Epidermal melanocyte (primary cell): Measurements from ENCODE around the gene CTBP2.

Experiments
- DNase-seq: peaks from one replicate; pipeline ENCODE4 v3.0.0; 2011; ENCODE audit warnings: low spot score; ENCODE audit not compliant: insufficient read length

Gene CTBP2

DNA sequence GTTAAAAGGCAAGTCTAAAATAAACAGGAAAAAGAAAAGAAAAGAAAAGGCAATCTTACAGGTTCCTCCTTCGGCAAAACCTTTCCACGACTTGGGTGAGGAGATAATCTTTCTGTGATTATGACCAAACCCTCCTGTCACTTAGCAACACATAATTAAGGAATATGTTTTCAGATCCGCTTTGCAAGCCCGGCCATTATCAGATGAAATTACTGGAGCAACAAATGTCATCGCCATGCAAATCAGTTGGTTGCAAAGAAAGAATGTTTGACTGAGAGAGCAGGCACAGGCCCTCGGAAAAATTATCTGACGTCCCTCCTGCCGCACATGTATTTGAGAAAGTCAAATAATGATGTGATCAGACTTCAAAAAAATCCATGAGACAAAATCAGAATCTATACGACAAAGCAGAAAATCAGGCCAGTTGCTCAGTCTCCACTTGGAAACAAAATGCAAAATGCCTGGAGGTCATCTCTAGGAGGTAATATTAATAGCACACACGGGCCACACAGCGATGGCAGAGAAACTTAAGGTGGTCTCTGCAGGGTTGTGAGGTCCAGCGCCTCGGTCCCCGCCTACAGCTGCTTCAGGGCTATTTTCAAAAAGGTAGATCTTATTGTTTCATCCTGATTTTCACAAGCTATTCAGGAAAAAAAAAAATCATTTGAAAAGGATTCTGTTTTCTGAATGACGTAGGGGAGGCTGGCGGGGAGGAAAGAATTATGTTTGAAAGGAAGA is 135.7 kb downstream of the CTBP2 start:
- no peak for DNase-seq

DNA sequence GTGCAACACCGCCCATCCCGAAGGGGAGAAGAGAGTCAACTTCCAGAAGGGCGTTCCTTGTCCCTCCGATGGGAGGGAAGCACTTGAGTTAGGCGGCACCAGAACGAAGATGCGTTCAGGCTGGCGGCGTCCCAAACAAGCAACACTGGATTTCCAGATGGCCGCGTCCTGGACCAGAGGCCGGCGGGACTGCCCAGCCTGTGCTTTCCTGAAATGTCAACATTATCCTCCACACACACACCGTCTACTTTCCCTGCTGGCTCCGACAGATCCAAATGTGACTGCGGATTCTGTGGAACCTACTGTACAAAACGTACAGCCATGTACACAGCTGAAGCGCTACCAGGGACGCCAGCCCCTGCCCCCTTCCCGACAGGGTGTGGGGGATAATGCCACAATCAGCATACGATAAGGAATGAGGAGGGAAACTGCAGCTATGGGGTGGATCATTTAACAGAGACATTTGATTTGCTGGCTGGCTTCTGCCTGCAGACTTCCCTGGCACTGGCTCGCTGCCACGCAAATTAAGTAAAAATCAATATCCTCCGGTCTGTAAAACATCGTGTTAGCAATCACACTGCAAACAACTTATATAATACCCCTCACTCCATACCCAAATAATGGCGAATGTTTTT is 136.4 kb downstream of the CTBP2 start:
- DNase-seq: peak; percentile 41

DNA sequence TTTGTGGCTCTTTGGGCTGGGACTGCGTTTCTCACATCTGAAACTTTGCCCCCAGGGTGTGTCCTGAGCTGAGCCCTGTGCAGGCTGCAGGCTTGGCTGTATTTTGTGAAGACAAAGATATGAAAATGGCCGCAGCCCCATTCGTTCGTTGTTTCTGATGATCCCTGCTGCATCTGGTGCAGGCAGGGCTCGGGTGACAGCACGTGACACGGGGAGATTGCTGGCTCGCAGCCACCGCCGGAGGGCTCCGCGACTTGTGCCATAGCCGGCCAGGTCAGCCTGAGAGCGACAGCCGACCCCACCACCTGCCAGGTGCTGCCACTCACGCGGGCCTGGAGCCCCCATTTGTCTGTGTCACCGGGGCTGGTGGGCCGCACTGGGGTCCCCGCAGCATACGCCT is 137.1 kb downstream of the CTBP2 start:
- peak; percentile 35 for DNase-seq

- no peak for DNase-seq
Measured at GRCh38 chr10:125022671-125023070, 137.7 kb downstream of the CTBP2 start.

DNA sequence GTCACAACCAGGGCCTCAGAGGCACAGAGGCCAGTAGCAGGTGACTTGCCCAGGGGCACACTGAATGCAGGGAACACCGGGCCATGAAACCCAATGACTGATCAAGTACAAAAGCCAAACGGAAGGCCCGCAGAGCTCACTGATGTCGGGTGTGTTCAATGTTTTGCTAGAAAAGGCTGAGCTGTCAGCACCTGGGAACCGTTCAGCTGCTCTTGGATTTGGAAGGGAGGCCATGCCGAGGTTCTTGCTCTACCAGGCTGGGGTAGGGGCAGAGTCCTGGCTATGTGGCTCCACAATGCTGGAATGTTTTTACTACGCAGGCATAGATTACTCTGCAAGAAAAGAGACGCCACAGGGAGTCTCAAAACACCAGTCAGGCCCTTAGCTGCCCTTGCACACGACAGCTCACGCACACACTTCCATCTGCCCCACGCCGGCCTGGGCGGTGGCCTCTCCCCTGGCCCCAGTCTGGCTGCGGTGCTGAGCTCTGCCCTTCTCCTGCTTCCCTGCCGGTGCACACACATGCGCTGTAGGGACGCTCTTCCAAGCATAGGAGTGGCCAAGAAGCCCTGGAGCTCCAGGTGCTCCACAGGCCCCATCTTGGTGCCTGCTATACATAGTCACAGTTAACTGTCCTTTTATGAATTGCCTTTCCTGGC is 138.5 kb downstream of the CTBP2 start:
- no peak for DNase-seq

GRCh38 chr10:125020871-125021270 is 139.5 kb downstream of the CTBP2 start:
- DNase-seq: no peak

DNA sequence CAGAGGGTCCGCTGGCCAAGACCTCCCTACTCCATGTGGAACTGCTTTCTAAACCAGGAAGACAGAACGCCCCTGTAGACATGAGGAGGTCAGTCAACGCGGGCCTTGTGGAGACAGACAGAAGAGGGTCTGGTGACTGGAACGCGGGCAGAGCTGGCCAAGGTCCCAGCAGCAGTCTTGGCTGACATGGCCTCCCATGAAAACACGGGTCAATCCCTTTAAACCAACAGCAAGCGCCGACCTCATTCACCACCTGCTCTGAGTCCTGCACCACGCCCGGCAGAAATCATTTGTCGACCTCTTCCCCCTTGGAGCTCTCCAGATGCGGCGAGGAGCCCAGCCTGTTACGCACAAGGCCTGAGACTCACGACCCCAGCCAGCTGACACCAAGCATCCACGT is 140.0 kb downstream of the CTBP2 start:
- DNase-seq: no peak

GRCh38 chr10:125018576-125019143 is 141.7 kb downstream of the CTBP2 start:
- DNase-seq: no peak

GRCh38 chr10:125017547-125018298 is 142.6 kb downstream of the CTBP2 start:
- no peak for DNase-seq

GRCh38 chr10:125016611-125017202 is 143.7 kb downstream of the CTBP2 start:
- DNase-seq: no peak

DNA sequence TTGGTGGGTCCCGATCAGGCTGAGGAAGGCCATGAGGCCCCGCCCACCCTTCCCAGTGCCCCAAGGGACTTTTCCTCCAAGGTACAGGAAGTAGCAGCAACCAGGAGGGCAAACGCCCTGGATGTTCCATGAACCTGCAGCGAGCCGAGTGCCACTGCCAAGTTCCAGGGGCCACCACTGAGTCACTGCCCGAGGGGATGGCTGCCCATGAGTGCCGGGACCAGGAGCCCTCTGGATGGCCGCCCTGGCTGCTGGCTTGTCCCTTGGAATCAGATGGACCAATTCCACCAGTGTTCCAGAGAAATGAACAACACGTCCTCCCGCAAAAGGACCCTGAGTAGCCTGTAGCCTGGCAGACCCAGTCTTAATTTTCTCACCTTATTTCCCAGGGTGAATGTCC is 144.2 kb downstream of the CTBP2 start:
- DNase-seq: no peak

DNA sequence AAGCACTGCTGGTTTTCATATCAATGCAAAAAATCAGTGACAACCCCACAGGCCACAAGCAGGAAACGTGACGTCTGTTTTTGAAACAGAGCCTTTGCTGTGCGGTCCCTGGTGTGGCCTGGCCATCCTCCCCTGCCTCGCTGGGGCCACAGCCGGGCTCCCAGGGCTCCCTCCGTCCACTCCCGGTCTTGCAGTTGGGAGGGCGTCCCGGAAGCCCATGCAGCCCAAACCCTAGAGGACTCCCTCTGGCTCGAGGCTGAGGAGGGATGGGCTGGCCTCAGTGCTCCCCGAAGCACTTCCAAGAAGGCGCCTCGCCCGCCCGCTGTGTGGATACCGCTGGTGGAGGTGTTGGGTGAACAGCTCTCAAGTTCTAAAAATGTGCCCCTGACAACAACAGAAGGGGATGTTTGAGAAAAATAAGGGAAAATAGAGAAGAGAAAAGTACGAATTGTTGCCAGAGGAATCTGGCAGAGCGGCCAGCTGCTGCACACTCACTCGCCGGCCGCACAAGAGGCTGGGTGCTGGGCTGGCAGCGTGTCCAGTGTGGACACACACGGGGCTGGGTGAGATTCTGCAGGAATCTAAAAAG is 144.9 kb downstream of the CTBP2 start:
- no peak for DNase-seq

DNA sequence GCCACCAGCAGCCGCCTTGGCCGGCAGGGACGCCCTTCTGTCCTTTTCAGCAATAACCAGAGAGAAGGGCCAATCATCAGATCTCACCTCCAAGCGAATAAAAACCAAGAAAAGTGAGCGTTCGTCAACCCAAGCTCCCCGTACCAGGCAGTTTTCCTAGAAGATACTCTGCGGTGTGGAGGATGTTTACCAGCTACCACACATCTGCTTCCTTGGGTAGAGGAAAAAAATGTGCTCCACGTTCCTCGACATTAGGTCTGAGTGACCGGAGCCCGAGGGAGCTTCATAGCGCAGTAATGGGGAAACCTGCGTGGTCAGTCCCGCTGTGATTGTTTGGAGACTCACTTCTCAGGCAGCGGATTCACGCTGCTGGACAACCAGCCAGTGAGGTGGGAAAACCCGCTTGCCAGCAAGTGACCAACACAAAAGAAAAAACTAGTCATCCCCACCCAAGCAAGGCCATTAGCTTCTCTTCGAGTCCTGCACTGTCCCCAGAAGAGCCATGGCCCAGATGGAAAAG is 145.5 kb downstream of the CTBP2 start:
- no peak for DNase-seq

DNA sequence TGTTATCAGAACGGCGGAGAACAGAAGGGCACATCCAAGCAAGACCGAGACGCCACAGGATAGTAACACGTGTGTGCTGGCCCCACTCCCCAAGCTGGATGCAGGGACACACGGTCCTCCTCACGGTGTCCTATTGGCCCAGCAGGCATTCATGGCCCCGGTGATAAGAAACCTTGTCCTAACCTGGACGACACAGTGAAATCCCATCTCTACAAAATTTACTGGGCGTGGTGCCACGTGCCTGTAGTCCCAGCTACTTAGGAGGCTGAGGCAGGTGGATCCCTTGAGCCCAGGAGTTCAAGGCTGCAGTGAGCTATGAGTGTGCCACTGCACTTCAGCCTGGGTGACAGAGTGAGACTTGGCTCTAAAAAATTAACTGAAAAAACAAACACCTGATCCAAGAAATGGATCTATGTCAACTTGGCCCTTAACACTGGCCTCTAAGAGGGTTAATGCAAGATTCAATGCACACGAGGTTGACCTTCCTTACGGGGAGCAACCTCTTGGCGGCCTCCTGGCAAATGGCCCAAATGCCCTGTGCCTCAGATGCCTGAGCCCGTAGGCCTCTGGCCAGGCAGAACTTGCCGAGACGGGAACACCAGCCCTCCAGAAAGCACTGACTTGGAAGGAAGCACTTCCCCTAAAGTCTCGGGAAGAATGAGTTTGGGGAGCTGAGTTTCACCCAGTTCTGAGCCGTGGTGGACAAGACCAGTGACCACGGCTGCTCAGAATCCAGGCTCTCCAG is 146.1 kb downstream of the CTBP2 start:
- DNase-seq: no peak

DNA sequence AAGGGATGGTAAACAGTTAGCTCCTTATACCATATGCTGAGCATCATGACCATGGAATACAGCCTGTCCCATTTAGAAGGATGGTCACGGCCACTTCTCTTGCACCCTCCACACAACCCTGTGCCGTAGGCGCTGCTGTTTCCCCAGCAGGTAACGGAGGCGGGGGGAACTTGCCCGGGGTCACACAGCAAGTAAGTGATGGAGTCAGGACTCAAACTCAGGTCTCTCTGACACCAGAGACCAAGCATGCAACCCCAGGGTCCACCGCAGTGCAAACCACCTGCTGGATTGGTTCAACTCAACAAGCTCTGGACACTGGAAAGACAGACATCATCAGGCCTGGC is 146.9 kb downstream of the CTBP2 start:
- no peak for DNase-seq

- DNase-seq: no peak
Measured at GRCh38 chr10:125012851-125013528, 147.4 kb downstream of the CTBP2 start.

DNA sequence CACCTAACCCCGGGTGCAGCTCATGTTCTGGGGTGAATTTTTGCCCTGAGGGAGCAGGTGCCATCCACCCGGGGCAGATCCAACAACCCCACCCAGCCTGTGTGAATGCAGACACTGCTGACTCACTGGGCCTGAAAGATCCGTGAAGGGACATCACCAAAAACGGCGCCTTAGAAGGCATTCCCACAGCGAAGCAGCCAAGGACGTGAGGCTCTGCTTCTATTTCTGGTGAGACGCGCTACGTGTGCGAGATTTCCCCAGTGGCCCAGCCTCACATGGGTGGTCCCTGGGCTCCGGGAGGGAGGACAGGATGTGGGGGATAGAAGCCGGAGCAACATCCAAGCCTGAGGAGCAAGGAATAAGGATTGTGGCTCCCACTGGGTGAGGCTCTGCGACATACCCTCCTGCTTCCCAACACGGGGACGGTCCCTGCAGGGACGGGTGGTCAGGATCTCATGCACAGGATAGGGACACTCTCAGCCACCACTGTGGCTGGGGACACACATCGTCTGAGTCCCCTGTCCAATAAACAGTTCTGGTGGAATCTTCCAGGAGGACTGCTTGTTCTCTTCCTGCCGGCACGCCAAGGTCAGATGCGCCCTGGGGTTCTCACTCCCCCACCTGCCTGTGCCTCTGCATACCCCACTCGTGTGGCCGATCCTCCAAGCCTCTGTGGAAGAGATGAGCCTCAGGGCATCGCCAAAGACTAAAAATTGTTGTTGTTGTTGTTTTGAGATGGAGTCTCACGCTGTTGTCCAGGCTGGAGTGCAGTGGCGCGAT is 148.2 kb downstream of the CTBP2 start:
- DNase-seq: no peak

DNA sequence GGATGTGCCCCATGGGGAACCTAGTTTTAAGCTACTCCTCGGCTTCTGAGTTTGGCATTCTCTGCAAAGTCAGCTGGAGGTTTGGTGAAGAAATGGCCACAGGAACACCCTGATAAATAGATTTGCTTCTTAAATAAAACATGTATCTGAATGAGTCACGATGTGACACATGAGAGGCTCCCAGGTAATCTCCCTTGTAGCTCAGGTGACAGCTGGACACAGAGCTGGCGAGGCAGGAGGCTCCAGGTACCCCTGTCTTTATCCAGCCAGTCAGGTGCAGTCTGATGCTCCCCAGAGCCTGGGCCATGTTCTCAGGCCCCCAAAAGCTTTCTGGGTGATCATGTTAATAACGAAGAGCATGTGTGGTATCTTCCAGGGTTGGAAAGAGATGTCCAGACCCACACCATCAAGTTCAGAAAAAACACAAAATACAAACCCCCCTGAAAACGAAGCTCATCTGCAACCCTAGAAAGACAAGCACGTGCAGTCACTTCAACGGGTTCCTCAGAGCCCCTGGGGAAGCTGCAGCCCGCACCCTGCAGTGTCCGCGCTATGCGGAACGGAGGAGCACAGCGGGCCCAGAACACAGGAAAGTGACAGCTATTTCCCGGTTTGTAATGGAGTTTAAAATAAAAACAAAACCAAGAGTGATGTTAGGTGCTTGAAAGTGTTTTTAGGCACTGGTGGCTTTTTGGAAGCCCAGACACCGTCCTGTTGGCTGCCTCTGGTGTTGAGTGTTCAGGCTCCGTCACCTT is 149.0 kb downstream of the CTBP2 start:
- no peak for DNase-seq
